ENCODE measurements around the gene TMEM187.

The TMEM187 gene

GRCh38 chrX:153981231-153981630 is 8.7 kb downstream of the TMEM187 start:
- no peaks in the 10 kb centered on the region for H3K9me3 Mint-ChIP-seq
- H3K4me1 Mint-ChIP-seq = no peaks in the 10 kb centered on the region
- peaks cover 15% of the 10 kb centered on the region for H3K36me3 Mint-ChIP-seq (ENCODE audit: low read depth)
- H3K27ac Mint-ChIP-seq = peak overlapping the region; percentile 48 to 82 (median 50)
- no peak overlapping the region for H3K4me3 Mint-ChIP-seq
- no peaks in the 10 kb centered on the region for H3K27me3 Mint-ChIP-seq (ENCODE audit: low read depth)
- no peak for TF ChIP-seq CTCF (IDR thresholded peaks at IDR 0.05; ENCODE audit: unreplicated experiment in 3 of 3)

DNA sequence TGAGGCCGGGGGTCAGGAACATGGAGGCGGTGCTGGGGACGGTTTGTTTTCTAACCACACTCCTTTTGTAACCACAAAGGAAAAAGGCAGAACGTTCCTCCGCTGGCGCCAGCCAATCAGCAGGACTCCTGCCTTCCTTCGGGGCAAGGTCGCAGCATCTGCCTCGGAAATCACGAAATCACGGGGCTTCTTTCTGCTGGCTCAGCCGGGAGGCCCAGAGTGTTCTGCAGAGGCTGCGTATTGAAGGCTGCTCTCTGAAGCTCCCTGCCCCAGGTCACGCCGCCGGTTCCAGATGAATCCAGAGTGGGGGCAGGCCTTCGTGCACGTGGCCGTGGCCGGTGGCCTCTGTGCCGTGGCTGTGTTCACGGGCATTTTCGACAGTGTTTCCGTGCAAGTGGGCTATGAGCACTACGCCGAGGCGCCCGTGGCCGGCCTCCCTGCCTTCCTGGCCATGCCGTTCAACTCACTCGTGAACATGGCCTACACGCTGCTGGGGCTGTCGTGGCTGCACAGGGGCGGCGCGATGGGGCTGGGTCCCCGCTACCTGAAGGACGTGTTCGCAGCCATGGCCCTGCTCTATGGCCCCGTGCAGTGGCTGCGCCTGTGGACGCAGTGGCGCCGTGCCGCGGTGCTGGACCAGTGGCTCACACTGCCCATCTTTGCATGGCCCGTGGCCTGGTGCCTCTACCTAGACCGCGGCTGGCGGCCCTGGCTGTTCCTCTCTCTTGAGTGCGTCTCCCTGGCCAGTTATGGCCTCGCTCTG is 9.4 kb downstream of the TMEM187 start:
- Mint-ChIP-seq H3K9me3 (no peaks in the 10 kb centered on the region), H3K4me1 (no peaks in the 10 kb centered on the region), H3K36me3 (ENCODE audit: low read depth) (peaks cover 15% of the 10 kb centered on the region), H3K27ac (peak overlapping the region; percentile 48 to 82 (median 50)), H3K27me3 (ENCODE audit: low read depth) (no peaks in the 10 kb centered on the region), H3K4me3 (no peak overlapping the region)
- no peak for TF ChIP-seq CTCF (IDR thresholded peaks at IDR 0.05; ENCODE audit: unreplicated experiment in 3 of 3)

DNA sequence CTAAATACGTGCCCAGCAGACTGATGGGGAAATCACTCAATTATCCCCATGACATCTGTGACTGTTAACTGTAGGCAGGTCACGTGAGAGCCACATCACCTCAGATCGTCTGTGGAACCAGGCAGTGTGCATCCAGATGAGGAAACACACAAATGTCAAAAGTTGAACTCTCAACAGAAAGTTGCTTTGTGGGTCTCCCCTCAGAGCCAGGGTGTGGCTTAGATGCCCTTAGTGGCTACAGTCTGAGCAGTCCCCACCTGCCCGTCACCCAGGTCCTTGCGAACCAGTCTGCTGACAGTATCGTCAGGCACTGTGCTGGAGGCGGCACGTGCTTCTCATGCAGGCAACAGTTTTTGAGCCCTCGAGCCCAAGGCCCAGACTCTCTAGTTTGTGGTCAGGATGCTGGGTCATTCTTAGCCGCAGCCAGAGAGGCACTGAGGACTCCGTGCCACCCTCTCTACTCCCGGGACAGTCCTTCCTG is 10.8 kb downstream of the TMEM187 start:
- H3K36me3 Mint-ChIP-seq (ENCODE audit: low read depth) = peaks cover 15% of the 10 kb centered on the region
- no peak overlapping the region for H3K4me3 Mint-ChIP-seq
- H3K9me3 Mint-ChIP-seq = no peaks in the 10 kb centered on the region
- no peaks in the 10 kb centered on the region for H3K27me3 Mint-ChIP-seq (ENCODE audit: low read depth)
- TF ChIP-seq CTCF (IDR thresholded peaks at IDR 0.05; ENCODE audit: unreplicated experiment in 3 of 3) = no peak
- no peaks in the 10 kb centered on the region for H3K4me1 Mint-ChIP-seq
- no peak overlapping the region for H3K27ac Mint-ChIP-seq

DNA sequence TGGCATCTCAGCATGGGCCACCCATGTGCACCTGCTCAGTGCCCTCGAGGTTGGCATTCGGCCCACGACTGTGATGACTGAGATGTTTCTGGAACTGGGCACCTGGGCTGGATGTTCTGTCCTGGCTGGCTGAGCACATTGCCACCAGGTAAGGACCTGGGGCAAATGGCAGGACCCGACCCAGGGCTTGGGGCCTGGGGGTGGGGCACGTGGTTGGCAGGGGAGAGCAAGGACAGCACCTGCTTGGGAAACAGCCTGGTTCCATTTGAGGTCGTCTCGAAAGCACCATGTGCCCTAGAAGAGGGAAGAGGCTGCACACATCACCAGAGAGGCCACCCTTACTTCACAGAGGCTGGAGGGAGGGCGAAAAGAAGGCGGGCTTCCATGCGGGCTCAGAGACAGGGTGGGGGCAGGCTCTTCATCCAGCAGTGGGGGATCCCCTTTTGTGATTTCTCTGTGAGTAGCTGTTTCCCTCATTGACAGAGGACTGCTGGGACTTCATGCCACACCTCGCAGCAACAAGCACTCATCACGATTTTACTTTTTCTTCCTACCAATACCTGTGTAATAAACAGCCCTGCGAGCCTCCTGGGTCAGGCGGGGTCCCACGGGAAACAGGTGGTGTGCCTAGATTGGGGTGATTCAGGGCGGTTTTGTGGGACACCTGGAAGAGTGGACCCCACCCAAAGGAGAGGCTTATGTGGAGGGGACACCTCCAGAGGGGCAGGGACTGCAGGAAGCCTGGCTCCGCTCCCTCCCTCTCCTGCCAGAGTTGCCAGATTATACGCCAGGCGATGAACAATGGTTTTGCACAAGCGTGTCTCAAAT is 12.0 kb downstream of the TMEM187 start:
- Mint-ChIP-seq H3K27me3 (ENCODE audit: low read depth) (no peaks in the 10 kb centered on the region), H3K4me1 (no peaks in the 10 kb centered on the region)
- TF ChIP-seq CTCF (IDR thresholded peaks at IDR 0.05; ENCODE audit: unreplicated experiment in 3 of 3) = no peak

DNA sequence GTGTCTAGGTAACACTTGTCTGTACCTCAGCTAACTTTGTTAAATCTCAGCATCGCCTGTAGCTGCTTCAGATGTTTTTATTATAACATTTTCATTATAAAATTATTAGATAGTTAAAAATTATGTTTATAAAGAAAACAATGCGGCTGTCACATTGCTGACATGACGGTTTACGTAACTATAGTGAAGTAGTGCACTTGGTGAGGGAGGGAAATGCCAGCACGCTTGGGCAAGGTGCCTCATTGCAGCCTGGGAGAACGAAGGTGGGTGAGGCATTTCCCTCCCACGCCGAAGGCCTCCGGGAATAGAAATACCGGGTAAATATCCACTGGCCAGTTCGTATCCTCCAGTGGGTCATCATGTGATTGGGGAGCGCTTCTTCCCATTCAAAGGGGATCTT is 15.9 kb downstream of the TMEM187 start:
- TF ChIP-seq CTCF (IDR thresholded peaks at IDR 0.05; ENCODE audit: unreplicated experiment in 3 of 3) = no peak
- Mint-ChIP-seq H3K4me1 (no peaks in the 10 kb centered on the region), H3K9me3 (peaks cover 5% of the 10 kb centered on the region), H3K36me3 (ENCODE audit: low read depth) (no peaks in the 10 kb centered on the region), H3K27me3 (ENCODE audit: low read depth) (no peaks in the 10 kb centered on the region), H3K27ac (peak overlapping the region in 1 of 3 experiments; percentile 57), H3K4me3 (no peak overlapping the region)

More for the DNA sequence above, 12.0 kb downstream of the TMEM187 start:
- Mint-ChIP-seq H3K9me3 (no peaks in the 10 kb centered on the region), H3K27ac (no peak overlapping the region), H3K4me3 (no peak overlapping the region), H3K36me3 (ENCODE audit: low read depth) (peaks cover 15% of the 10 kb centered on the region)
